WTC11 (cell line): ENCODE results near the gene ADGRB2. TPM values are rescaled to one million over a fixed set of nuclear protein-coding genes. Genes with fewer than 3 reads are reported as not detected.

Experiments used
- ATAC-seq: fragments of 200-7000 bp; cut with Tn5 transposase; 2 replicates; pipeline ENCODE4 v1.10.0; 2021; ENCODE audit warnings: mild to moderate bottlenecking, moderate library complexity
- CTCF ChIA-PET: fragments of 300-600 bp; sonication (Branson Sonifier 250); formaldehyde crosslinking; loops from one replicate; lab custom pipeline; 2021; ENCODE audit warnings: antibody characterized with exemption; lab: Charles Lee
- POLR2A ChIA-PET: fragments of 350-600 bp; sonication (Branson Sonifier 250); formaldehyde crosslinking; loops from one replicate; lab custom pipeline; 2021; ENCODE audit warnings: antibody characterized with exemption; lab: Charles Lee
- DNase-seq: peaks from one replicate; pipeline ENCODE4 v3.0.0; 2021; ENCODE audit warnings: low spot score
- H3K27ac Mint-ChIP-seq: 2 replicates; pipeline ENCODE4 v1.8.0; 2021; ENCODE audit warnings: mixed read lengths
- H3K27me3 Mint-ChIP-seq: 2 replicates; pipeline ENCODE4 v1.8.0; 2021; ENCODE audit warnings: low read depth, mild to moderate bottlenecking, moderate library complexity, mixed read lengths
- H3K36me3 Mint-ChIP-seq: 2 replicates; pipeline ENCODE4 v1.8.0; 2021; ENCODE audit warnings: mixed read lengths
- H3K4me1 Mint-ChIP-seq: 2 replicates; pipeline ENCODE4 v1.8.0; 2022; ENCODE audit warnings: mixed read lengths
- H3K4me3 Mint-ChIP-seq: 2 replicates; pipeline ENCODE4 v1.8.0; 2021; ENCODE audit warnings: mild to moderate bottlenecking, moderate library complexity, mixed read lengths
- H3K9me3 Mint-ChIP-seq: 2 replicates; pipeline ENCODE4 v1.8.0; 2021; ENCODE audit warnings: mixed read lengths
- AFF4 ChIP-seq: sonication (generic); formaldehyde crosslinking; IDR thresholded peaks from 2 replicates; pipeline ENCODE4 v1.8.1; 2023; ENCODE audit warnings: mild to moderate bottlenecking, missing genetic modification reagents, borderline replicate concordance
- ATF2 ChIP-seq: sonication (generic); formaldehyde crosslinking; IDR thresholded peaks from 2 replicates; pipeline ENCODE4 v1.8.1; 2022; ENCODE audit warnings: low read depth, missing genetic modification reagents, borderline replicate concordance
- ESRRA ChIP-seq: sonication (generic); formaldehyde crosslinking; IDR thresholded peaks from 2 replicates; pipeline ENCODE4 v1.8.1; 2022; ENCODE audit warnings: mild to moderate bottlenecking, missing genetic modification reagents, borderline replicate concordance
- GTF2I ChIP-seq: fragments of 250-450 bp; sonication (Bioruptor Pico); conservative IDR thresholded peaks from 2 replicates; pipeline ENCODE4 v1.4.0; 2021; ENCODE audit warnings: mild to moderate bottlenecking
- JAZF1 ChIP-seq: fragments of 250-450 bp; sonication (Bioruptor Pico); IDR thresholded peaks from 2 replicates; pipeline ENCODE4 v1.9.0; 2021; ENCODE audit warnings: moderate library complexity, mild to moderate bottlenecking, inconsistent platforms
- RELA ChIP-seq: sonication (generic); formaldehyde crosslinking; IDR thresholded peaks from 2 replicates; pipeline ENCODE4 v1.8.1; 2022; ENCODE audit warnings: missing genetic modification reagents, mild to moderate bottlenecking, borderline replicate concordance
- SOX15 ChIP-seq: fragments of 250-450 bp; sonication (Bioruptor Pico); IDR thresholded peaks from 2 replicates; pipeline ENCODE4 v1.9.0; 2021; ENCODE audit warnings: mild to moderate bottlenecking
- SP1 ChIP-seq: sonication (generic); formaldehyde crosslinking; conservative IDR thresholded peaks from 2 replicates; pipeline ENCODE4 v1.8.1; 2022; ENCODE audit warnings: missing genetic modification reagents
- ZNF121 ChIP-seq: sonication (generic); formaldehyde crosslinking; IDR thresholded peaks from 2 replicates; pipeline ENCODE4 v1.8.0; 2023; ENCODE audit warnings: missing genetic modification reagents
- ZNF416 ChIP-seq: fragments of 250-450 bp; sonication (Bioruptor Pico); IDR thresholded peaks from 2 replicates; pipeline ENCODE4 v1.9.0; 2021; ENCODE audit warnings: mild to moderate bottlenecking, inconsistent platforms
- ZNF671 ChIP-seq: fragments of 250-450 bp; sonication (Bioruptor Pico); IDR thresholded peaks from 2 replicates; pipeline ENCODE4 v1.8.0; 2021; ENCODE audit warnings: mild to moderate bottlenecking
- total RNA-seq: library from RNA; stranded (reverse); gene quantifications from 3 replicates; pipeline ENCODE4 v1.2.3, GENCODE V29; 2021
- TF ChIP-seq, protein P1 (sequence below): sonication (generic); formaldehyde crosslinking; IDR thresholded peaks from 2 replicates; pipeline ENCODE4 v1.8.1; 2022; ENCODE audit warnings: missing genetic modification reagents, borderline replicate concordance
- TF ChIP-seq, protein P2 (sequence below): sonication (generic); formaldehyde crosslinking; IDR thresholded peaks from 2 replicates; pipeline ENCODE4 v1.8.1; 2023; ENCODE audit warnings: mild to moderate bottlenecking, missing genetic modification reagents
- TF ChIP-seq, protein P3 (sequence below): sonication (generic); formaldehyde crosslinking; IDR thresholded peaks from 2 replicates; pipeline ENCODE4 v1.8.0; 2022; ENCODE audit warnings: mild to moderate bottlenecking, missing genetic modification reagents

ADGRB2 gene
- total RNA-seq, 1 experiment from 2014 or later, result 39.3 TPM

DNA sequence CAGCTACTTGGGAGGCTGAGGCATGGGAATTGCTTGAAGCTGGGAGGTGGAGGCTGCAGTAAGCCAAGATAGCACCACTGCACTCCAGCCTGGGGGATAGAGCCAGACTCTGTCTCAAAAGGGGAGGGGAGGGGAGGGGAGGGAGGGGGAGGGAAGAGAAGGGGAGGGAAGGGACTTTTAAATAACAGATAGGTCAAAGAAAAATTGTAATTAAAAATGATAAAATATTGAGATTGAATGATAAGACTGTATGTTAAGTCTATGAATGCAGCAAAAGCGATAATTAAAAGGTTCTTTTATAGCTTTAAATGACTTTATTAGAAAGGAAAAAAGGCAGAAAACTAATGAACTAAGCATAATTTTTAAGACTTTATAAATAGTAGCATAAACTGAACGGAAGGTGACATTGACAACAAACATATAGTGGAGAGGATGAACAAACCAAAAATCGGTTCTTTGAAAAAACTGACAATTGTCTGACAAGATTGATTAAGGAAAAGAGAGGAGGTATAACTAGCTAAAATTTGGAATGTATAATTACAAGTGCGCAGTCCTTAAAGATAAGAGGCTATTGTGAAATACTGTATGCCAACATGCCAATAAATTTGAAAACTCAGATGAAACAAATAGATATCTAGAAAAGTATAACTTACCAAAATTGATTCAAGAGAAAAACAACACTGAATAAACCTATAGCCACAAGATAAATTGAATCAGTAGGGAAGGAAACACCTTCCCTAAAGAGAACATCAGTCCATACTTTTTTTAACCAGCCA is 43.3 kb upstream of the ADGRB2 start (continued):
- TF ChIP-seq, protein P1, sequence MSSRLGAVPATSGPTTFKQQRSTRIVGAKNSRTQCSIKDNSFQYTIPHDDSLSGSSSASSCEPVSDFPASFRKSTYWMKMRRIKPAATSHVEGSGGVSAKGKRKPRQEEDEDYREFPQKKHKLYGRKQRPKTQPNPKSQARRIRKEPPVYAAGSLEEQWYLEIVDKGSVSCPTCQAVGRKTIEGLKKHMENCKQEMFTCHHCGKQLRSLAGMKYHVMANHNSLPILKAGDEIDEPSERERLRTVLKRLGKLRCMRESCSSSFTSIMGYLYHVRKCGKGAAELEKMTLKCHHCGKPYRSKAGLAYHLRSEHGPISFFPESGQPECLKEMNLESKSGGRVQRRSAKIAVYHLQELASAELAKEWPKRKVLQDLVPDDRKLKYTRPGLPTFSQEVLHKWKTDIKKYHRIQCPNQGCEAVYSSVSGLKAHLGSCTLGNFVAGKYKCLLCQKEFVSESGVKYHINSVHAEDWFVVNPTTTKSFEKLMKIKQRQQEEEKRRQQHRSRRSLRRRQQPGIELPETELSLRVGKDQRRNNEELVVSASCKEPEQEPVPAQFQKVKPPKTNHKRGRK (CRISPR knock-in tag), result no peak
- TF ChIP-seq AFF4 (CRISPR knock-in tag) (no peak), JAZF1 (CRISPR knock-in tag) (no peak), ATF2 (no peak)
- TF ChIP-seq, protein P2, sequence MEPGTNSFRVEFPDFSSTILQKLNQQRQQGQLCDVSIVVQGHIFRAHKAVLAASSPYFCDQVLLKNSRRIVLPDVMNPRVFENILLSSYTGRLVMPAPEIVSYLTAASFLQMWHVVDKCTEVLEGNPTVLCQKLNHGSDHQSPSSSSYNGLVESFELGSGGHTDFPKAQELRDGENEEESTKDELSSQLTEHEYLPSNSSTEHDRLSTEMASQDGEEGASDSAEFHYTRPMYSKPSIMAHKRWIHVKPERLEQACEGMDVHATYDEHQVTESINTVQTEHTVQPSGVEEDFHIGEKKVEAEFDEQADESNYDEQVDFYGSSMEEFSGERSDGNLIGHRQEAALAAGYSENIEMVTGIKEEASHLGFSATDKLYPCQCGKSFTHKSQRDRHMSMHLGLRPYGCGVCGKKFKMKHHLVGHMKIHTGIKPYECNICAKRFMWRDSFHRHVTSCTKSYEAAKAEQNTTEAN (CRISPR knock-in tag), result no peak
- TF ChIP-seq, all 79 proteins: peak for 0

DNA sequence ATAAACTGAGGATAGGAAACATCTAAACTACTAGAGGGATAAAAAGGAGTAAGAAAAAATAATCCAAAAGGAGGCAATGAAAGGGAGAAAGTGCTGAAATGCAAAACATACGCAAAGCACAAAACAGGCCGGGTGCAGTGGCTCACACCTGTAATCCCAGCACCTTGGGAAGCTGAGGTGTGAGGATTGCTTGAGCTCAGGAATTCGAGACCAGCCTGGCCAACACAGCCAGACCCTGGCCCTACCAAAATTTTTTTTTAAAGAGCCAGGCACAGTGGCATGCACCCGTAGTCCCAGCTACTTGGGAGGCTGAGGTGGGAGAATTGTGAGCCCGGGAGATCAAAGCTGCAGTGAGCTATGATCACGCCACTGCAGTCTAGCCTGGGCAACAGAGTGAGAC is 41.2 kb upstream of the ADGRB2 start:
- Mint-ChIP-seq H3K4me3 (no peak overlapping the region), H3K27ac (no peak overlapping the region), H3K27me3 (no peaks in the 10 kb centered on the region; the same call in 1 of the 2 replicates), H3K4me1 (peaks cover 17% of the 10 kb centered on the region), H3K36me3 (no peaks in the 10 kb centered on the region), H3K9me3 (no peaks in the 10 kb centered on the region)
- DNase-seq, result no peak
- POLR2A ChIA-PET, result interaction anchor here (0.8 kb wide), 1 partner anchor 139 kb away, joined by 3 read pairs; no protein-coding TSS in a partner anchor
- ATAC-seq, result no peak
- CTCF ChIA-PET, result interaction anchor here (0.9 to 2.3 kb wide), 4 partner anchors 10 to 172 kb away, joined by 3 to 6 read pairs (median 4); partner anchors contain the start of gene SPOCD1
- TF ChIP-seq ZNF121 (CRISPR knock-in tag) (peak; percentile 76; the same call in 1 of the 2 replicates), ZNF671 (CRISPR knock-in tag) (no peak), ZNF416 (no peak), ESRRA (CRISPR knock-in tag) (no peak), AFF4 (CRISPR knock-in tag) (no peak), SOX15 (no peak), RELA (CRISPR knock-in tag) (no peak), GTF2I (CRISPR knock-in tag) (0 out of 2 replicates have a peak, but pooled peaks have one; percentile 22), SP1 (CRISPR knock-in tag) (no peak)
- TF ChIP-seq, protein P3, sequence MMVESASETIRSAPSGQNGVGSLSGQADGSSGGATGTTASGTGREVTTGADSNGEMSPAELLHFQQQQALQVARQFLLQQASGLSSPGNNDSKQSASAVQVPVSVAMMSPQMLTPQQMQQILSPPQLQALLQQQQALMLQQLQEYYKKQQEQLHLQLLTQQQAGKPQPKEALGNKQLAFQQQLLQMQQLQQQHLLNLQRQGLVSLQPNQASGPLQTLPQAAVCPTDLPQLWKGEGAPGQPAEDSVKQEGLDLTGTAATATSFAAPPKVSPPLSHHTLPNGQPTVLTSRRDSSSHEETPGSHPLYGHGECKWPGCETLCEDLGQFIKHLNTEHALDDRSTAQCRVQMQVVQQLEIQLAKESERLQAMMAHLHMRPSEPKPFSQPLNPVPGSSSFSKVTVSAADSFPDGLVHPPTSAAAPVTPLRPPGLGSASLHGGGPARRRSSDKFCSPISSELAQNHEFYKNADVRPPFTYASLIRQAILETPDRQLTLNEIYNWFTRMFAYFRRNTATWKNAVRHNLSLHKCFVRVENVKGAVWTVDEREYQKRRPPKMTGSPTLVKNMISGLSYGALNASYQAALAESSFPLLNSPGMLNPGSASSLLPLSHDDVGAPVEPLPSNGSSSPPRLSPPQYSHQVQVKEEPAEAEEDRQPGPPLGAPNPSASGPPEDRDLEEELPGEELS (CRISPR knock-in tag), result no peak
- TF ChIP-seq, protein P1 (CRISPR knock-in tag), result no peak
